ENCODE measurements around the gene SH3RF3. TPM values are rescaled to one million over a fixed set of nuclear protein-coding genes. Genes with fewer than 3 reads are reported as not detected.
"Not testable (repeated sequence)": the region's sequence is repeated elsewhere in the genome, so short reads cannot be mapped to it uniquely, and the experiment has no call there.

SH3RF3 gene
- total and polyA plus RNA-seq, 12 donors, result 0.72 to 19.1 (median 12.2) TPM

GRCh38 chr2:109159096-109159495, 30.1 kb downstream of the SH3RF3 start:
- Histone ChIP-seq H3K9me3 (replicated peaks in 1 of 3) (no peaks in the 10 kb centered on the region), H3K36me3 (replicated peaks in 1 of 2) (no peaks in the 10 kb centered on the region), H3K27ac (no peak overlapping the region), H3K4me3 (no peak overlapping the region), H3K4me1 (replicated peaks in 1 of 2) (peaks cover 4 to 21% of the 10 kb centered on the region in 2 donors), H3K27me3 (no peaks in the 10 kb centered on the region)
- 94 to 97% (median 96%) methylated on average over 8 to 13 of the region's 13 CpGs for WGBS, 4 donors
- intact Hi-C loops (cut with DNase I), result no loop called here
- no peak for DNase-seq
- TF ChIP-seq CTCF (IDR thresholded peaks at IDR 0.05) (no peak), POLR2A (IDR thresholded peaks at IDR 0.05) (no peak)

GRCh38 chr2:109160714-109161440, 31.9 kb downstream of the SH3RF3 start:
- H3K36me3 ChIP-seq (replicated peaks in 1 of 2), result no peaks in the 10 kb centered on the region
- intact Hi-C loops (cut with DNase I), result no loop called here
- no peaks in the 10 kb centered on the region for H3K27me3 ChIP-seq
- DNase-seq, result no peak
- peaks cover 20 to 34% of the 10 kb centered on the region in 2 donors for H3K4me1 ChIP-seq (replicated peaks in 1 of 2)
- H3K27ac ChIP-seq, result no peak overlapping the region
- 82 to 91% (median 87%) methylated on average over 8 of the region's 8 CpGs for whole genome bisulfite sequencing, 4 donors
- no peaks in the 10 kb centered on the region for H3K9me3 ChIP-seq (replicated peaks in 1 of 3)
- TF ChIP-seq POLR2A (IDR thresholded peaks at IDR 0.05), result no peak
- no peak for TF ChIP-seq CTCF (IDR thresholded peaks at IDR 0.05)
- H3K4me3 ChIP-seq, result no peak overlapping the region

GRCh38 chr2:109162367-109162766, 33.4 kb downstream of the SH3RF3 start:
- intact Hi-C loops (cut with DNase I); H3K4me3 ChIP-seq; H3K27ac ChIP-seq; H3K36me3 ChIP-seq (replicated peaks in 1 of 2); H3K9me3 ChIP-seq (replicated peaks in 1 of 3); DNase-seq; H3K27me3 ChIP-seq: not testable (repeated sequence)
- WGBS, 4 donors, result 87 to 93% (median 88%) methylated on average over 2 of the region's 2 CpGs
- peaks cover 29 to 42% of the 10 kb centered on the region in 2 donors for H3K4me1 ChIP-seq (replicated peaks in 1 of 2)

GRCh38 chr2:109162999-109163398, 34.0 kb downstream of the SH3RF3 start:
- 48 to 56% (median 52%) methylated on average over 7 of the region's 7 CpGs for WGBS, 4 donors
- Histone ChIP-seq H3K4me1 (replicated peaks in 1 of 2) (peaks cover 29 to 42% of the 10 kb centered on the region in 2 donors), H3K4me3 (no peak overlapping the region), H3K27ac (no peak overlapping the region), H3K9me3 (replicated peaks in 1 of 3) (no peaks in the 10 kb centered on the region), H3K36me3 (replicated peaks in 1 of 2) (no peaks in the 10 kb centered on the region), H3K27me3 (no peaks in the 10 kb centered on the region)
- peak in 1 of 6 experiments; percentile 5 for TF ChIP-seq CTCF (IDR thresholded peaks at IDR 0.05)
- no peak for TF ChIP-seq POLR2A (IDR thresholded peaks at IDR 0.05)
- peak in 6 of 7 donors; percentile 34 to 59 (median 39) for DNase-seq
- intact Hi-C loops (cut with DNase I), result no loop called here

- Histone ChIP-seq H3K27me3 (no peaks in the 10 kb centered on the region), H3K27ac (peak overlapping the region in 4 of 5 donors; percentile 28 to 68 (median 47)), H3K4me1 (replicated peaks in 1 of 2) (peaks cover 29 to 42% of the 10 kb centered on the region in 2 donors), H3K36me3 (replicated peaks in 1 of 2) (no peaks in the 10 kb centered on the region), H3K9me3 (replicated peaks in 1 of 3) (no peaks in the 10 kb centered on the region), H3K4me3 (no peak overlapping the region)
- no peak for TF ChIP-seq CTCF (IDR thresholded peaks at IDR 0.05)
- no peak for TF ChIP-seq POLR2A (IDR thresholded peaks at IDR 0.05)
- DNase-seq, result no peak
- intact Hi-C loops (cut with DNase I), result no loop called here
- 48 to 74% (median 56%) methylated on average over 1 of the region's 1 CpG for WGBS, 4 donors
Observed at GRCh38 chr2:109164311-109164710, 35.3 kb downstream of the SH3RF3 start.

All from adrenal gland (tissue), 12 donors.